IMR-90 (cell line): ENCODE measurements around the gene CNTN5. TPM values are rescaled to one million over a fixed set of nuclear protein-coding genes. Genes with fewer than 3 reads are reported as not detected.

ENCODE experiments used
- ATAC-seq: fragments of 200-7000 bp; cut with Tn5 transposase; 2 replicates; pipeline ENCODE4 v1.9.1; 2020; ENCODE audit warnings: low read depth, mild to moderate bottlenecking, moderate library complexity
- BruUV-seq: library from RNA; stranded (reverse); fragments of 400-500 nt; replicated peaks from 2 replicates; lab custom pipeline; 2021; lab: Mats Ljungman, UMichigan
- CTCF ChIA-PET: fragments of 300-600 bp; formaldehyde crosslinking; extraction: SDS; loops from one replicate; lab custom pipeline; 2021; ENCODE audit warnings: antibody characterized with exemption; lab: Yijun Ruan, JAX
- POLR2A ChIA-PET: fragments of 300-600 bp; sonication (Branson Sonifier 250); formaldehyde crosslinking; loops from one replicate; lab custom pipeline; 2022; ENCODE audit warnings: antibody characterized with exemption; ENCODE audit not compliant: unreplicated experiment; lab: Charles Lee
- DNase-seq: peaks from one replicate; pipeline ENCODE4 v3.0.0; 2013
- H2AFZ ChIP-seq: replicated peaks from 2 replicates; pipeline ENCODE3; 2013; ENCODE audit warnings: low read length, mild to moderate bottlenecking; ENCODE audit not compliant: poor library complexity
- H2AK5ac ChIP-seq: 2 replicates; pipeline ENCODE4 v1.6.1; 2013; ENCODE audit warnings: low read depth, low read length, inconsistent platforms
- H2AK9ac ChIP-seq: replicated peaks from 2 replicates; pipeline ENCODE3; 2013; ENCODE audit warnings: mild to moderate bottlenecking, low read depth, low read length, moderate library complexity; ENCODE audit not compliant: poor library complexity
- H2BK120ac ChIP-seq: 2 replicates; pipeline ENCODE4 v1.6.1; 2013; ENCODE audit warnings: low read depth, low read length, inconsistent platforms
- H2BK15ac ChIP-seq: 3 replicates; pipeline ENCODE4 v1.6.1; 2013; ENCODE audit warnings: low read depth, low read length, inconsistent platforms
- H2BK20ac ChIP-seq: 2 replicates; pipeline ENCODE4 v1.6.1; 2013; ENCODE audit warnings: low read depth, mild to moderate bottlenecking, inconsistent platforms, low read length, moderate library complexity
- H2BK5ac ChIP-seq: 2 replicates; pipeline ENCODE4 v1.6.1; 2013; ENCODE audit warnings: mild to moderate bottlenecking, low read depth, low read length, inconsistent platforms; ENCODE audit not compliant: poor library complexity, severe bottlenecking
- H3K14ac ChIP-seq: replicated peaks from 2 replicates; pipeline ENCODE4 v1.6.1; 2013; ENCODE audit warnings: low read depth, low read length, inconsistent platforms
- H3K18ac ChIP-seq: 2 replicates; pipeline ENCODE4 v1.6.1; 2013; ENCODE audit warnings: low read depth, low read length, control low read depth
- H3K23ac ChIP-seq: 2 replicates; pipeline ENCODE4 v1.6.1; 2013; ENCODE audit warnings: low read depth, low read length, inconsistent platforms
- H3K27ac ChIP-seq: 2 replicates; pipeline ENCODE4 v1.5.1; 2013; ENCODE audit warnings: mild to moderate bottlenecking, control low read depth, low read length; ENCODE audit not compliant: insufficient read depth
- H3K27me3 ChIP-seq: 2 replicates; pipeline ENCODE4 v1.6.1; 2013; ENCODE audit warnings: low read length; ENCODE audit not compliant: control insufficient read depth, insufficient read depth
- H3K36me3 ChIP-seq: 2 replicates; pipeline ENCODE4 v1.6.1; 2013; ENCODE audit warnings: low read length, mixed read lengths; ENCODE audit not compliant: control insufficient read depth, insufficient read depth
- H3K4ac ChIP-seq: 2 replicates; pipeline ENCODE4 v1.6.1; 2013; ENCODE audit warnings: low read depth, low read length, inconsistent platforms
- H3K4me1 ChIP-seq: 2 replicates; pipeline ENCODE4 v1.6.1; 2013; ENCODE audit warnings: low read length, mixed read lengths; ENCODE audit not compliant: control insufficient read depth, insufficient read depth
- H3K4me2 ChIP-seq: 2 replicates; pipeline ENCODE4 v1.6.1; 2013; ENCODE audit warnings: low read depth, mild to moderate bottlenecking, control low read depth, low read length, moderate library complexity
- H3K4me3 ChIP-seq: 2 replicates; pipeline ENCODE4 v1.5.1; 2013; ENCODE audit warnings: low read depth, mild to moderate bottlenecking, control low read depth, low read length, moderate library complexity; ENCODE audit not compliant: insufficient read depth
- H3K56ac ChIP-seq: 2 replicates; pipeline ENCODE4 v1.6.1; 2013; ENCODE audit warnings: low read length, inconsistent platforms; ENCODE audit not compliant: insufficient read depth; ENCODE audit errors: extremely low read depth
- H3K79me1 ChIP-seq, 2 experiments: 2 replicates each; pipeline ENCODE4 v1.6.1; 2013; ENCODE audit warnings: low read length in 2 of 2, inconsistent platforms in 1 of 2, low read depth in 1 of 2
- H3K9ac ChIP-seq: 2 replicates; pipeline ENCODE4 v1.6.1; 2013; ENCODE audit warnings: low read depth, low read length, control low read depth
- H3K9me1 ChIP-seq: 2 replicates; pipeline ENCODE4 v1.6.1; 2013; ENCODE audit warnings: low read length, inconsistent platforms; ENCODE audit not compliant: insufficient read depth
- H3K9me3 ChIP-seq: 2 replicates; pipeline ENCODE4 v1.6.1; 2013; ENCODE audit warnings: low read length; ENCODE audit not compliant: control insufficient read depth, insufficient read depth
- H4K20me1 ChIP-seq: 2 replicates; pipeline ENCODE4 v1.6.1; 2013; ENCODE audit warnings: low read length, inconsistent platforms; ENCODE audit not compliant: insufficient read depth
- H4K5ac ChIP-seq: 2 replicates; pipeline ENCODE4 v1.6.1; 2013; ENCODE audit warnings: mild to moderate bottlenecking, low read depth, low read length, control low read depth
- H4K8ac ChIP-seq, 2 experiments: 2 replicates each; pipeline ENCODE4 v1.6.1; 2013; ENCODE audit warnings: low read depth in 2 of 2, low read length in 2 of 2, control low read depth in 1 of 2, inconsistent platforms in 1 of 2
- H4K91ac ChIP-seq: 2 replicates; pipeline ENCODE4 v1.6.1; 2013; ENCODE audit warnings: low read depth, low read length, inconsistent platforms; ENCODE audit not compliant: insufficient read depth
- CHD1 ChIP-seq: IDR thresholded peaks from 2 replicates; pipeline ENCODE4 v1.6.1; 2012; ENCODE audit warnings: low read depth, low read length, improper control_type of control experiment
- FOS ChIP-seq: fragments of 150-350 bp; IDR thresholded peaks from 2 replicates; pipeline ENCODE4 v1.6.1; 2016; ENCODE audit warnings: low read depth, low read length
- MAZ ChIP-seq: IDR thresholded peaks from 2 replicates; pipeline ENCODE4 v1.6.1; 2012; ENCODE audit warnings: low read depth, mild to moderate bottlenecking, low read length, improper control_type of control experiment, moderate library complexity, borderline replicate concordance
- RCOR1 ChIP-seq: IDR thresholded peaks from 2 replicates; pipeline ENCODE4 v1.6.1; 2012; ENCODE audit warnings: mild to moderate bottlenecking, low read length, improper control_type of control experiment; ENCODE audit not compliant: insufficient replicate concordance
- SMC3 ChIP-seq: fragments of 150-350 bp; IDR thresholded peaks from 2 replicates; pipeline ENCODE4 v1.6.1; 2016; ENCODE audit warnings: low read depth, mild to moderate bottlenecking, antibody characterized with exemption, low read length, moderate library complexity
- WGBS, 2 experiments: methylation state at CpG; one replicate each; pipeline versions ENCODE4 v1.1.5 to v1.1.7; 2013; ENCODE audit warnings: missing lambda C conversion rate in 2 of 2; ENCODE audit not compliant: insufficient read length in 1 of 2; ENCODE audit errors: extremely low coverage in 2 of 2; 5-methylcytosine and 5-hydroxymethylcytosine counted together
- dilution Hi-C: fragments of 300-500 bp; cut with HindIII; formaldehyde crosslinking; loops from one replicate; pipeline ENCODE4 v1.14.3; 2018; ENCODE audit warnings: low sequenced_read_pairs; ENCODE audit not compliant: unreplicated experiment
- in situ Hi-C: fragments of 300-500 bp; cut with MboI; formaldehyde crosslinking; loops from 3 replicates; pipeline ENCODE4 v1.14.3; 2019; ENCODE audit warnings: low sequenced_read_pairs, inconsistent platforms, mixed read lengths
- intact Hi-C: fragments of 100-400 bp; cut with micrococcal nuclease; formaldehyde crosslinking; loops from 2 replicates; pipeline ENCODE4 v1.10.0; 2022
- polyA plus RNA-seq, 3 experiments: library from polyadenylated mRNA; depleted of rRNA; stranded (reverse); fragments of >200 nt; gene quantifications; 2 replicates each; pipeline ENCODE4 v1.2.3, GENCODE V29; 2012; ENCODE audit warnings: low replicate concordance in 1 of 3
- total RNA-seq: library from RNA; depleted of rRNA; stranded (reverse); fragments of >200 nt; gene quantifications from 2 replicates; pipeline ENCODE4 v1.2.3, GENCODE V29; 2012
- TF ChIP-seq, protein P1 (sequence below): conservative IDR thresholded peaks from 2 replicates; pipeline ENCODE4 v1.5.1; 2012; ENCODE audit warnings: mild to moderate bottlenecking, low read depth, low read length, improper control_type of control experiment
- TF ChIP-seq, protein P2 (sequence below): fragments of 150-350 bp; IDR thresholded peaks from 2 replicates; pipeline ENCODE4 v1.6.1; 2017; ENCODE audit warnings: mild to moderate bottlenecking, antibody characterized with exemption, low read length, low read depth

The CNTN5 gene
- total and polyA plus RNA-seq, 2 of the 4 experiments (the other 2 are of a cell fraction), result not detected

DNA sequence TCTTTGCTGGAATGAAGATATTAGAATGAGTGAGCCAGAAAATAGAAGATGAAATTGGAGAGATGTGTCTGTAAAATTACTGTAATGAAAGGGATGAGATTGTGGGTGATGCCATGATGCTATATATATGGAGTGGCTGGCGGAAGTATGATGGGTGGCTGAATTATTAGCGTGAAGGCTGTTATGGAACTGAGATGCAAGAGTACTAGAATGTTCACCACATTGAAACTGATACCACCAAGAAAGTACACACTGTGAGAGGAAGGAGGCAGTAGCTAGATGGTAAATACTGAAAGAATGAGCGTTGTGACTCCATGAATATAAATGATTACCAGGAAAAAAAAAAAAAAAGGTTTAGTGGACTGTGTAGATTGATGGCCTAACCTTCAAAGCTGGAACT lies 411.9 kb downstream of the CNTN5 start:
- H2AK5ac ChIP-seq, result no peak overlapping the region
- H4K20me1 ChIP-seq, result no peaks in the 10 kb centered on the region
- no peak overlapping the region for H3K9ac ChIP-seq
- H3K9me1 ChIP-seq, result no peaks in the 10 kb centered on the region
- no peak overlapping the region for H3K23ac ChIP-seq
- no peak overlapping the region for H2BK120ac ChIP-seq
- TF ChIP-seq, protein P1, sequence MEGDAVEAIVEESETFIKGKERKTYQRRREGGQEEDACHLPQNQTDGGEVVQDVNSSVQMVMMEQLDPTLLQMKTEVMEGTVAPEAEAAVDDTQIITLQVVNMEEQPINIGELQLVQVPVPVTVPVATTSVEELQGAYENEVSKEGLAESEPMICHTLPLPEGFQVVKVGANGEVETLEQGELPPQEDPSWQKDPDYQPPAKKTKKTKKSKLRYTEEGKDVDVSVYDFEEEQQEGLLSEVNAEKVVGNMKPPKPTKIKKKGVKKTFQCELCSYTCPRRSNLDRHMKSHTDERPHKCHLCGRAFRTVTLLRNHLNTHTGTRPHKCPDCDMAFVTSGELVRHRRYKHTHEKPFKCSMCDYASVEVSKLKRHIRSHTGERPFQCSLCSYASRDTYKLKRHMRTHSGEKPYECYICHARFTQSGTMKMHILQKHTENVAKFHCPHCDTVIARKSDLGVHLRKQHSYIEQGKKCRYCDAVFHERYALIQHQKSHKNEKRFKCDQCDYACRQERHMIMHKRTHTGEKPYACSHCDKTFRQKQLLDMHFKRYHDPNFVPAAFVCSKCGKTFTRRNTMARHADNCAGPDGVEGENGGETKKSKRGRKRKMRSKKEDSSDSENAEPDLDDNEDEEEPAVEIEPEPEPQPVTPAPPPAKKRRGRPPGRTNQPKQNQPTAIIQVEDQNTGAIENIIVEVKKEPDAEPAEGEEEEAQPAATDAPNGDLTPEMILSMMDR, result no peak
- no peak for TF ChIP-seq RCOR1
- TF ChIP-seq MAZ, result no peak
- TF ChIP-seq SMC3, result no peak
- TF ChIP-seq CHD1, result no peak
- TF ChIP-seq, protein P2, sequence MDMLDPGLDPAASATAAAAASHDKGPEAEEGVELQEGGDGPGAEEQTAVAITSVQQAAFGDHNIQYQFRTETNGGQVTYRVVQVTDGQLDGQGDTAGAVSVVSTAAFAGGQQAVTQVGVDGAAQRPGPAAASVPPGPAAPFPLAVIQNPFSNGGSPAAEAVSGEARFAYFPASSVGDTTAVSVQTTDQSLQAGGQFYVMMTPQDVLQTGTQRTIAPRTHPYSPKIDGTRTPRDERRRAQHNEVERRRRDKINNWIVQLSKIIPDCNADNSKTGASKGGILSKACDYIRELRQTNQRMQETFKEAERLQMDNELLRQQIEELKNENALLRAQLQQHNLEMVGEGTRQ, result no peak
- no peak for TF ChIP-seq FOS
- no peak overlapping the region for H3K27ac ChIP-seq
- no peak overlapping the region for H3K4me3 ChIP-seq
- in situ Hi-C loops, result no loop called here
- no peak overlapping the region for H3K14ac ChIP-seq
- no peak overlapping the region for H2BK20ac ChIP-seq
- H3K18ac ChIP-seq, result no peak overlapping the region
- POLR2A ChIA-PET, result no interaction called here
- no peak overlapping the region for H4K8ac ChIP-seq
- H2AK9ac ChIP-seq, result no peak overlapping the region
- ATAC-seq, result no peak
- H3K56ac ChIP-seq, result no peak overlapping the region
- H2AFZ ChIP-seq, result no peak overlapping the region
- CTCF ChIA-PET, result no interaction called here
- DNase-seq, result no peak
- dilution Hi-C loops, result no loop called here
- H3K4ac ChIP-seq, result no peak overlapping the region
- no peaks in the 10 kb centered on the region for H3K27me3 ChIP-seq
- H4K5ac ChIP-seq, result no peak overlapping the region
- no peak overlapping the region for H4K91ac ChIP-seq
- no TSS peak for BruUV-seq
- intact Hi-C loops, result no loop called here
- WGBS, 2 experiments, result no CpG with 5 or more reads among the region's 3 CpGs
- H2BK5ac ChIP-seq, result no peak overlapping the region
- H3K9me3 ChIP-seq, result no peaks in the 10 kb centered on the region
- H3K36me3 ChIP-seq, result no peaks in the 10 kb centered on the region
- H3K79me1 ChIP-seq, result no peaks in the 10 kb centered on the region
- H2BK15ac ChIP-seq, result no peak overlapping the region
- H3K4me2 ChIP-seq, result no peak overlapping the region
- no peaks in the 10 kb centered on the region for H3K4me1 ChIP-seq
